Cortex of kidney (tissue), 1 donor: ENCODE measurements around the gene ZNF326.
"Not testable (repeated sequence)": the region's sequence is repeated elsewhere in the genome, so short reads cannot be mapped to it uniquely, and the experiment has no call there.

ENCODE experiments used
- DNase-seq: peaks from one replicate; lab custom pipeline; 2025; lab: John Stamatoyannopoulos, UW

ZNF326 gene

DNA sequence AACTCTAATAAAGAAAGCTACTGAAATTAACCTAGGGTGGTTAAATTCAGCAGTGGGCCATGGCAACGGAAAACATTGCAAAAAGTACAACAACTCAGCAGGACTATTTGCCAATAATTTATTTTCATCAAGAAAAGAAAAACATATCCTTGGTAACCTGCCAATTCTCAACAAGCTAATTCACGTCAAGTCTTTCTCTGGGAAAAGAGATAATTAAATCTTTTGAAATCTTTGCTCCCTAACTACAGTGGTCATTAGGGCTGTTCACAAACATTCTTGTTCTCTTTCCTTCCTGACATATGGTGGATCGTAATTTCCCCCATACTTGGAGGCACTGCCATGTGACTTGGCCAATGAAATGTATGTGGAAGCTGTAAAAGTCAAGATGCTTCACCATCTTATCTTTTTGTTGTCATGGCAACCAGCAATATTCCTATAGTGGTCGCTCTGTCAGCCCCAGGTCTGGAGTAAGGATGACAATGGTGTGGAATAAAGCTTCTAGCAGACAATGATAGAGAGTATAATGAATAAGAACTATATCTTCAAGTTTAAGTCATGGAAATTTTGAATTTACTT is 29.6 kb upstream of the ZNF326 start:
- no peak for DNase-seq

DNA sequence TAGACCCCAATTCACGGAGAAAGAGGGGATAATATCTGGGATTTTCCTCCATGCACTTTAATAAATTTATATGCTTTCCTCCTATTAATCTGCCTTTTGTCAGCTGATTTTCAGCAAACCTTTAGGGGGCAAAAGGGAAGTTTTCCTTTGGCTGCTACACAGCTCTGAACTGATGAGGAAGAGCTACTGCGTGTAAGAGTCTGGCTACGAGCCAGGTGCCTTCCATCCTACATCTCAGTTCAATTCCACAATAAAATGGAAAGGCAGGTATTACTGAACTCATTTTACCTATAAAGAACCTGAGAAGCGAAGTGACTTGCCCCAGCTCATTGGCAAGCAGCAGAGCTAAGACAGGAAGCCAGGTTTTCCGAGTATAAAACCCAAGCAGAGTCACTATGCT is 28.3 kb upstream of the ZNF326 start:
- DNase-seq, result no peak

DNA sequence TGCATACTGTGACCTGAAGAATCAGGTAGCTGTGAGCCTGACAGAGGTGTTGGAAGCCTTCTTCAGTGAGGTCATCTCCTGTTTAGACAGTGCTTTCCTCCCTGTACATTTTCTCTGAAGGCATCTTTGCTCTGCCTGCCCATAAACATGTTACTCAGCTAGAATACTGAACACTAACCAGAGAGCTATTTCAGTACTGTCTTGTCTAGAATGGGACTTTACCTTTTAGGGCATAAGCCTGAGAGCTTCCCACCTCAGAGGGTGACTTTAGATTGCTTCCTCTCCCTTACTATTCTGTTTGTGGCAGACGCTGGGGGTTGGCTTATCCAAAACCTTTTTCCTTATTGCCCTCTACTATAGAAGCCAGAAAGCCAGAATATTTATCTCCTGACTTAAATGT is 23.3 kb upstream of the ZNF326 start:
- DNase-seq, result no peak

DNA sequence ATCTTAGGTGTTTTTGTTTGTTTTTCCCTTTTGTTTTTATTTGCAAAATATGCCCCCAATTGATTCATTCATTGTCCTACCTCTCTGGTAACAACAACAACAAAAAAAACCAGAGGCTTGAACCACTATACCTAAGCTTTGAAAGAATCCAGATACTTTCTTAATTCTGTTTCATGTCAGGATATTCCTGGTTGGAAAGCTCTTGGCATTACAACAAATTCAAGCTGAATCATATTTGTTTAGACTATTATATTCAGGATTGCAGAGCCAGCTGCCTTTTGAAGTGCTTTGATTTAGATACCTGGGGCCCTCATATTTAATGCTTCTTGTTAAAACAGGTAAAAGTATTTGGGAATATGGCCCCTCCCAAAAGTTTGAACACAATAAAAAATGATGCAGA is 22.9 kb upstream of the ZNF326 start:
- DNase-seq, result no peak

DNA sequence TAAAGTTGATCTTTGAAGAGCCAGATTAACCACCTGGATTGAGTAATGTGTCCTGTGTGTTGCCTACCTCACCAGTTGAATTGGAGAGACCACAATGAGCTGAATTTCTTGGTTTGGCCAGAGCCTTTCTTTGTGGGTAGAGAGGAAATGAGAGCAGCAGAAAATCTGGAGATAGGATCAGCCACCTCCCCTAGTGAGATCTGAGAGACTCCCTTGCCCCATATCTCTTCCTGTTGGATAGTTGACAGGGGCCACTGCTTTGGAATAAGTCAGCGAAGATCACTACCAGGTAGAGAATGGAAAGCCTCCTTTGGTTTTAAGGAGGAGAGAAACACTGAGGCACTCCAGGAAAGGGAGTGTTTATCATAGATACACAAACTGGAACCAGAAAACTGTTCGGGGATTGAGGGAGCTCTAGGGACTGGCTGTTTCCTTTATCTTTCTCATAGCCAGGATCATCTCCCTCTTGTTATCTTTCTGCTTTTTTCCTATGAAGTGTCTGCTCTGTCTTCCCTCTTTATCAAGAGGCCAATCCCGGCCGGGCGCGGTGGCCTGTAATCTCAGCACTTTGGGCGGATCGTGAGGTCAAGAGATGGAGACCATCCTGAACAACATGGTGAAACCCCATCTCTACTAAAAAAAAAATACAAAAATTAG is 21.3 kb upstream of the ZNF326 start:
- DNase-seq, result no peak

DNA sequence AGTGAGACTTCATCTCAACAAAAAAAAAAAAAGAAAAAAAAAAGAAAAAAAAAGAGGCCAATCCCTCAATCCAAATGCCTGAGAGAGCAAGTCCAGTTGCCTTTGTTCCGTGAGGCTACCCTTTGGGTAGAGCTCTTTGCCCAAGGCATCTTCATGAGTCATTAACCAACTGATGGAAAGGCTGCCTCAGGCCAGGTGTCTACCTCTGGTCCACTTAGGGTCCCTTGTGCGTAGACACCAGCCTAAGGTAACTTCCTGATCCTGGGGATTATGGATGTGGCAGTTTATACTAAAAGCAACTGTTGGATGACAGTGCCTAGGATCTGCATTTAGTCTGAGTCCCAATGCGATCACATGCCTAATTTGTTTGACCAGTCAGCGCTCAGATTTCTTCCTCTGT is 20.7 kb upstream of the ZNF326 start:
- no peak for DNase-seq

DNA sequence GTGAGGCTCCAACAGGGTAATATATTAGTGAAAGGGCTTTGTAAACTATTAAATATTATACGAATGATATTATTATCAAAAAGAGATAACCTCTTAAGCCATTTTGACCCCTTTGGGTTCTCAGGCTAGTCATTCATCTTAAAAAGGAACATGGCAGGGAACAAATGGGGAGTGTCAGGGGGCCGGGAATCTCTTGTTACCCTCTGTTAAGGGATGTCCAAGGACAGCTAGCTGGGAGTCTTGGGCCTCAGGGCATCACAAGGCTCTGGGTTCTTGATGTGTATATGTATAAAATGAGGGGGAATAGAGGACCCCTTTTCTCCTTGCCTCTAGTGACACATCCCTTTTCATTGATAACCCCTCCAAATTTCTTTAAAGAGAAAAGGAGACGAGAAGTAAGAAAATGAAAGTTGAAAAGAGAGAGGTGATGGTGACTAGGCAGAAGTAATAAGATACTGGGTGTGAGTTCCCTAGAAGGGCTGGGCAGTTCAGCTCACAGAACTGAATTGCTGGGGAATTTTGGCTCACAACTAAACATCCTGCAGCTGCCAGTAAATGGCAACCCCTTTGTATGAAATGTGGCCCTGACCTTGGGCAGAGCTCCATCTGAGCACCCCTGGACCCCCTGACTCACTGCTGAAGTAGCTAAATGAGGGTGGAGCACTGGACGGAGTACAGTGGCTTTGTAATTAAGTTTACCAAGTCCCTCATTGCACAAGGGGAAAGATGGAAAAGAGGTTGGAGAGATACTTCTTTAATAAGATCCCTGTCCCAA is 20.0 kb upstream of the ZNF326 start:
- no peak for DNase-seq

DNA sequence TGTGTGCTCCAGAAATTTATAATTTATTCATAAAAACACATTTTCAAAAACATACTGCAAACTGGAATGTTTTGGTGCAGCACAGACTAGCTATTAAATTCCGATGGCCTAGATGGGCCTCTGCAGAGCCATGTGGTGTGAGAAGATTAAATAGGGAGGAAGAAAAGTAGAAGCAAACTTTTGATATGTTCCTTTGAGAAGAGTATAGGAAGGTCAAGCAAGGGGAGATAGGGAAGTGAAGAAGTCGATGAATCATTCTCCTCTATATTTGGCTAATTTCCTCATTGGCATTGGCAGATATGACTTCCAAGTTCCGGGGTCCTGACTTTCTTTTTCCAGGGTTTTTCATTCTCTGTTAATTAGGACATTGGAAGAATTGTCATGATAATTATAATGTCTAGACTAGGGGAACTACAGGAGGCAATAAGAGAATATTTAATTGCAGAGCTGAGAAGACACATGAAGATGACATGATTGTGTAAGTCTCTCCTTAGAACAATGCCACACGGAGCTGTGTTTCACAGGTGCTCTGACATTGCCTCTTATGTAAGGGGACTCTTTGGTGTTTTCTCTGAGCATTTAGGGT is 19.3 kb upstream of the ZNF326 start:
- no peak for DNase-seq

DNA sequence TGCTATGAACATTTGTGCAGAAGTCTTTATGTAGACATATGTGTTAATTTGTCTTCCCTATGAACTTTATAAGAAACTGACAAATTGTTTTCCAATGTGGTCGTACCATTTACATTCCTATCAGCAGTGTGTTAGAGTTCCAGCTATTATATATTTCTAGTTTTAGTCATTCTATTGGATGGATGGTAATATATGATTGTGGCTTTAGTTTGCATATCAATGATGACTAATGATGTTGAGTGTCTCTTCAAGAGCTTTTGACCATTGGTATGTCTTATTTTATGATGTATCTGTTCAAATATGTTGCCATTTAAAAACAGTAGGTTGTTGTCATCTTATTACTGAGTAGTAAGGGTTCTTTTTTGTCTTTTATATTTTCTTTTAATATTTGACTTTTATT is 16.2 kb upstream of the ZNF326 start:
- no peak for DNase-seq

DNA sequence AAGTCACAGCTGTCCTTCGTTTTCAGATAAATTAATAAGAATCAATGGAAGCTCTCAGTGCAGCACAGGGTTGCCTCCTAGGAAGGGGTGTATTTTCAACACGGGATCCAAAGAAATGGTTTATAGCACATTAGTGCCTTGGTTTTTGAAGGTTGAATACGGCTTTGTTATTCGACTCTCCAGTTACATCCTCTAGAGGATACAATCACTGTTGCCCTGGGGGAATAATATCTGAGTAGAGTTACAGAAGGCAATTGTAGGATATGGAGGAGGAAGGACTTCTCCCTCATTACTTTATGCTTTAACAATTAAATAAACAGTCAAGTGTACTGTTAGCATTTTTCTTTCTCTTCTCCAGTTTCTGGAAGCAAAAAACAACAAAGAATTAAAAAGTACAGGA is 14.3 kb upstream of the ZNF326 start:
- no peak for DNase-seq

DNA sequence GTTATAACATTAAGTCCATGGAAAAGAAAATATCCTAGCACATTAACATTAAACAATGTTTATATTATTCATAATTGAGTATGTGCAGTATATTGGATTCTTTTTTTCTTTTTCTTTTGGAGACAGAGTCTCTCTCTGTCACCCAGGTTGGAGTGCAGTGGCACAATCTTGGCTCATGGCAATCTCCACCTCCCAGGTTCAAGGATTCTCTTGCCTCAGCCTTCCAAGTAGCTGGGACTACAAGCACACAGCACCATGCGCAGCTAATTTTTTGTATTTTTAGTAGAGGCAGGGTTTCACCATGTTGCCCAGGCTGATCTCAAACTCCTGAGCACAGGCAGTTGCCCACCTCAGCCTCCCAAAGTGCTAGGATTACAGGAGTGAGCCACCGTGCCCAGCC is 12.1 kb upstream of the ZNF326 start:
- DNase-seq, result not testable (repeated sequence)

DNA sequence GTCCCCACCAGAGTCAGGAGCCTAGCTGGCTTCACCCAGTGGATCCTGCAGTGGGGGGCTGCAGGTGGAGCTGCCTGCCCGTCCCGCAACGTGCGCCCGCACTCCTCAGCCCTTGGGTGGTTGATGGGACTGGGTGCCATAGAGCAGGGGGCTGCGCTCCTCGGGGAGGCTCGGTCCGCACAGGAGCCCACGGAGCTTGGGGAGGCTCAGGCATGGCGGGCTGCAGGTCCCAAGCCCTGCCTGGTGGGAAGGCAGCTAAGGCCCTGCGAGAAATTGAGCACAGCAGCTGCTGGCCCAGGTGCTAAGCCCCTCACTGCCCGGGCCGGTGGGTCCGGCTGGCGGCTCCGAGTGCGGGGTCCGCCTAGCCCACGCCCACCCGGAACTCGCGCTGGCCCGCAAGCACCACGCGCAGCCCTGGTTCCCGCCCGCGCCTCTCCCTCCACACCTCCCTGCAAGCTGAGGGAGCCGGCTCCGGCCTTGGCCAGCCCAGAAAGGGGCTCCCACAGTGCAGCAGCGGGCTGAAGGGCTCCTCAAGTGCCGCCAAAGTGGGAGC is 10.3 kb upstream of the ZNF326 start:
- DNase-seq, result not testable (repeated sequence)

DNA sequence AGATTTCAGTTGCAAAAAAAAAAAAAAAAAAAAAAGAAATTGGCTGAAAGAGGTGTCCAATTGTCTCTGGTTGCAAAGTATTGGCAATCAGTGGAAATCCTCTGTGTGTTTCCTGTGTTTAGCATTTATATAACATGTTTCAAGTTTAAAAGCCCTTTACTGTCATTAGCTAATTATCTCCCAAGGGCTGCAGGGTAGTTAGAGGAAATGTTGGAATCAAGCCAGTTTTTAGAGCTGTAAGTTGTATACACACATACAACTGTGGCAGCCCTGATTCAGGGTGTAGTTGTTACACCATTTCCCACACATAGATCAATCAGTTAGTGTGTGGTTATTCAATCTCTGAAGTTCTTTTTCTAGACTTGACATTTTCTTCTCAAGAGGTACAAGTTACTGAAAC is 8.9 kb upstream of the ZNF326 start:
- DNase-seq, result no peak

DNA sequence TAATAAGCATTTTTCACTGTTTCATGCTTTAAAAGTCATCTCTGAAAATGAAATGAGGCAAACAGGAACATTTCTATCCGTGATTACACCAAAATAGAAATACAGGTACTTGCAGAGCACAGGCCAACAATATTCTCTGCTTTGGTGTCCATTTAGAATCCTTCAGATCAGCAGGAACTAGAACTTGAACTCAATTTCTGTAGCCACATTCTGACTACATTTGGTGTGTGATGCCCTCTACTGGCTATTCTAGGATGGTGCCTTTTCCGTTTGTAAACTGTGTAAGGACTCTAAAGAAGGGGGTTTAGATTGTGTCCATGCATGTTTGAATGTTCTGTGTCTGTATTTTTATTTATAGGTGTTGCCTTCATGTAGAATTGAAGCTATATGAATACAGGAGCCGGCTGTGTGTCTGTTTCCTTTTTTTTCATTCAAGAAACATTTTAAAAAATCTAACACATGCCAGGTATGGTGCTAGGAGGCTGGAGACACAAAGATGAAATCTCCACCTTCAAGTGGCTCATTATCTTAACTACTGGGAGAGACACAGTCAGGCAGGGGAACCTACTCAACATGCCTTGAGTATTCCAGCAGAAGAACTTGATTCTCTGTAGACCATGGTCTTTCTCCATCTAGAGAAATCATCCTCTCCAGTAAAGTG is 7.6 kb upstream of the ZNF326 start:
- no peak for DNase-seq

DNA sequence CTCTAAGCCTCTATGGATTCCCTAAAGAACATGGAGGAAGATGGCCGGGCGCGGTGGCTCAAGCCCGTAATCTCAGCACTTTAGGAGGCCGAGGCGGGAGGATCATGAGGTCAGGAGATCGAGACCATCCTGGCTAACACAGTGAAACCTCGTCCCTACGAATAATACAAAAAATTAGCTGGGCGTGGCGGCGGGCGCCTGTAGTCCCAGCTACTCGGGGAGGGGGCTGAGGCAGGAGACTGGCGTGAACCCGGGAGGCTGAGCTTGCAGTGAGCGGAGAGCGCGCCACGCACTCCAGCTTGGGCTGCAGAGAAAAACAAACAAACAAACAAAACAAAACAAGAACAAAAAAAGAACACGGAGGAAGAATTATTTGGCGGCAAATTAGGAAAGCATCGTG is 5.8 kb upstream of the ZNF326 start:
- no peak for DNase-seq

DNA sequence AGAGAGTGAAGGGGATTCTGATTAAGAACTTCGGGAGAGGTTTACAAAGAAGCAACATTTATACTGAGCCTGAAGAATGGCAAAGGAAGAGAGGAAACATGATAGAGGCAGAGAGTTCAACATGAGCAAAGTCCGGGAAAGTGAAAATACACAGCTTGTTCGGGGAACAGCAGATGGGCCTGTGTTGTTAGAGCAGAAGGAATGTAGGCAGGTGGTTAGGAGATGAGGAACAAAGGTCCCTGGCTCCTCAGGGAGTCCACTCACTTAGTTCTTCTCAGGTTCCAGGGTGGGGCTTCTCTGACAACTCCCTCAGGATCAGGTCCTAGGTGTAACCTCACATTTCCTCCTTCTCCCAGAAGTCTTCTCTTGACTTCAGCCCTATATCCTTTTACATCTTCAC is 5.1 kb upstream of the ZNF326 start:
- no peak for DNase-seq

DNA sequence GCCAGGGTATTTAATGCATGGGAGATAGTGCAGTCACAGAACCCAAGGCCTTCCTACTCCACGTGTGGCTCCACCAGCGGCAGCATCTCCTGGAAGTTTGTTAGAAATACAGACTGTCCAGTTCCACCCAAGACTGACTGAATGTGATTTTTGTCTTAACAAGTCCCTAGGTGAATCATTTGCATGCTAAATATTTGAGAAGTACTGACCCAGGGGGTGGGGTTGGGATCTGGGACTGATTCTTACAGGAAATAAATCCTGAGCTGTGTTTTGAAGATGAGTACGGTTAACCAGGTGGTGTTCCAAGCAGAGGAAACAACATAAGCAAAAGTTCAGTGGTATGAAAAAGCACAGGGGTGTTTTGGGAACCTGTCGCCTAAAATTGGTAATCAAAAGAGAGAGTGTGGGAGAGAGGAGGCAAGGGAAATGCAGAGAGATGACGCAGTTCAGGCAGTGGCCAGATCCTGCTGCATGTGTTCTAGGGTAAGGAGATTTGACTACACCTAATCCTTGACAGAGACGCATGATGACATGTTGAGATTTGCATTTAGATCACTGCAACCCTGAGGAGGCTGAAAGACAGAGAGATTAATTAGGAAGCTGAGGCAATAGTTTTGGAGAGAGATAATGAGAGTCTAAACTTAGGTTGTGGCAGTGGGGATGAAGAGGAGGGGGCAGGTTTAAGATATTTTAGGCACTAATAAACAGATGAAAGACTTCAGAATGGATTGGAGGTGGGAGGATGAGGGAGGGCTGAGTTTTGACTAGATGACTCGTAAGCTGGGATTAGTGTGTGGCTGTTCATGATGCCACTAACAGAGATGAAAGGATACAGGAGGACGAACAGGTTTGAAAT is 3.7 kb upstream of the ZNF326 start:
- no peak for DNase-seq

DNA sequence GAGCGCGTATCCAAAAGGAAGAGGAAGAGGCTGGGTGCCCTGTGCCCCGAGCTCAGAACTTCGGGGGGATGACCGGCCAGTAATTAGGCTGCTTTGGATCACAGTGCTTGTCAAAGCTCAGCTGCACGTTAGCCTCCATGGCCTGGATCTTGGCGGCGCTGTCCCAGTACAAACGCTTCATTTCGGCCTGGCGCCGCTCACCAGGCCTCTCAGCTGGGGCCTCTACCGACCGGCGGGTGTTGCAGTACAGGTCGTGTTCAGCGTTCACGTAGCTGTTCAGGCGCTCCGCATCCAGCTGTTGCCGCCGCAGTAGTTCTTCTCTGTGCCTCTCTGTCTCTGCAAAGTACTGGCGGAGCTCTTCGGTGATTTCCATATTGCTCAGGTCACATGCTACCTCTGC is 1.4 kb upstream of the ZNF326 start:
- no peak for DNase-seq

DNA sequence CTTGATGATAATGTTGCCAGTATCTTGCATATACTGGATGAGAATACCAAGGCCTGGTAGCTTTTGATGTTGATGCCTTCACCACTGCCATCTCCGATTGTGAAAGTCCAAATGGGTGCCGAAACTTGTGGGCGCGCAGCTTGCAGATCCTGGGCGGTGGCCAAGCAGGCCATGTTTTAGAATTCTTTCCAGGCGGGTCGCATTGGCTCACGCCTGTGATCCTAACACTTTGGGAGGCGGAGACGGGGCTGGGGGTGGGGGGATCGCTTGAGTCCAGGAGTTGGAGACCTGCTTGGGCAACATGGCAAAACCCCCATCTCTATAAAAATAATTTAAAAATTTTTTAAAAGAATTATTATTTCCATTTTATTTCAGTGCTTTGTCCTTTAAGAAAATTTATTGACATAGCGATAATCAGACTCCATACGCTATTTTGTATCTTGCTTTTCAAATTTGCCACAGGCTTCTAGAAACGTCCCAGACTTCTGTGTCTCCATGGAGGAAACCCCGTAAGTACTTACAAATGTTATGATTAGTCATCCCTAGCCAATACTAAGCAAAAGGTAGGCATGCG is 592 bp upstream of the ZNF326 start:
- no peak for DNase-seq

DNA sequence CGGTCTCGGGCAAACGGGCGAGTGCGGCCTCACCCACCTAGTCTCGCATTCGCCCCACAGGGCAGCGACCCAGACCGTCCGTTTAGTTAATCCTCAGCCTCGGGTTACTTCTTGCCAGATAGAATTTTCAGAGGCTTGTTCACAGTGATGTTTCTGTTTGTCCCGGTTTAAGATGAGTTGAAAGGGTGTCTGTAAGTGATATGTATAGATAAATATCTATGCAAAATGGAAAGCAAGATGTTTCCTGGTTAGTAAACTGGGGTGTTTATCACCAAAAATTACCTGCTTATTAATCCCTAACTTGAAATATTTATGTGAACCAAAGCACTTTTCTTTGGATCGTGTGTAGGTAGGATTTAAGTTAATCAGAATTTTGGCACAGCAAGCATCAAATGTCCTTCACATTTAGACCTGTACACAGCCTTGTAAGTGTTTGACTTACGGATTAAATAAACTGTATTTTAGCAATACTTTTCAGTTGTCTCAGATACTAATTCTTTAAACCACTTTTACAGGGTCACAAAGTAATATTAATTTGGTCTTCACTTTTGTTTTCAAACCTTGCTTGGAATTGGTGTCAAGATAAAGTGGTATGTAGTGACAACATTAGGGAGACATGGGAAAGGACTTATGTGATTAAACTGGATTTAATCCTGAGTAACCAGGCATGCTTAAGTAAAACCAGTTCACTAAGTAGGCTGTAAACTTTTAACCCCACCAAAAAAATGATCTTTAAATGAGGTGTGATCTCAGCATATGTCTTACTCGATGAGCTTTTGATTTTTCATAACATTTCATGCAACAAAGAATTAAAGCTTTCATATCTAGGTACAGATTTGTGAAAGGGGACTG is 914 bp downstream of the ZNF326 start:
- no peak for DNase-seq
